Stimulated activated memory B cell treated with anti-CD40 and anti-IgM and Interleukin-4, amounts not matched to agents 10 μg/mL and 1 μg/mL and 100 μg/mL, for 72 hours (primary cell): ENCODE measurements around the gene KDELR1.
A peak's percentile ranks its signal among the peaks of the same experiment; 100 is the strongest.

Experiments used
- ATAC-seq: fragments of 150-1000 bp; cut with Tn5 transposase; 2 replicates; pipeline ENCODE4 v1.10.0; 2021
- H3K27ac Mint-ChIP-seq: one replicate; pipeline ENCODE4 v1.8.0; 2022; ENCODE audit warnings: mild to moderate bottlenecking, mixed read lengths
- H3K27me3 Mint-ChIP-seq: one replicate; pipeline ENCODE4 v1.8.0; 2022; ENCODE audit warnings: mixed read lengths
- H3K36me3 Mint-ChIP-seq: one replicate; pipeline ENCODE4 v1.8.0; 2022; ENCODE audit warnings: mixed read lengths
- H3K4me1 Mint-ChIP-seq: one replicate; pipeline ENCODE4 v1.8.0; 2022; ENCODE audit warnings: mixed read lengths
- H3K4me3 Mint-ChIP-seq: one replicate; pipeline ENCODE4 v1.8.0; 2022; ENCODE audit warnings: mild to moderate bottlenecking, moderate library complexity, mixed read lengths
- H3K9me3 Mint-ChIP-seq: one replicate; pipeline ENCODE4 v1.8.0; 2022; ENCODE audit warnings: mixed read lengths

The KDELR1 gene

GRCh38 chr19:48391100-48392005 is at the start of gene KDELR1:
Gene KDELR1 (minus strand): TSS chr19:48391551. CDS start chr19:48391358, 193 bp downstream.
- Mint-ChIP-seq H3K27me3 (peaks cover 36% of the 10 kb centered on the region), H3K4me3 (peak within 1 kb of the TSS; percentile 96), H3K27ac (peak within 1 kb of the TSS; percentile 96), H3K9me3 (no peaks in the 10 kb centered on the region), H3K4me1 (peaks cover 56% of the 10 kb centered on the region), H3K36me3 (peaks cover 14% of the 10 kb centered on the region)
- peak; percentile 86 for ATAC-seq

GRCh38 chr19:48436586-48436985 is 45.2 kb upstream of the KDELR1 start:
- Mint-ChIP-seq H3K9me3 (no peaks in the 10 kb centered on the region), H3K36me3 (no peaks in the 10 kb centered on the region), H3K4me3 (no peak overlapping the region), H3K4me1 (no peaks in the 10 kb centered on the region), H3K27ac (no peak overlapping the region), H3K27me3 (peaks cover 49% of the 10 kb centered on the region)
- no peak for ATAC-seq

GRCh38 chr19:48433337-48433736 is 42.0 kb upstream of the KDELR1 start:
- H3K4me1 Mint-ChIP-seq = no peaks in the 10 kb centered on the region
- H3K4me3 Mint-ChIP-seq = no peak overlapping the region
- H3K36me3 Mint-ChIP-seq = no peaks in the 10 kb centered on the region
- peaks cover 41% of the 10 kb centered on the region for H3K27me3 Mint-ChIP-seq
- H3K27ac Mint-ChIP-seq = no peak overlapping the region
- H3K9me3 Mint-ChIP-seq = no peaks in the 10 kb centered on the region
- ATAC-seq = no peak

GRCh38 chr19:48428670-48429069 is 37.3 kb upstream of the KDELR1 start:
- Mint-ChIP-seq H3K4me1 (peaks cover 10% of the 10 kb centered on the region), H3K27me3 (peaks cover 11% of the 10 kb centered on the region), H3K36me3 (no peaks in the 10 kb centered on the region), H3K4me3 (no peak overlapping the region), H3K9me3 (no peaks in the 10 kb centered on the region), H3K27ac (no peak overlapping the region)
- no peak for ATAC-seq

GRCh38 chr19:48424694-48425219 is 33.4 kb upstream of the KDELR1 start:
- Mint-ChIP-seq H3K4me1 (peaks cover 10% of the 10 kb centered on the region), H3K4me3 (peak overlapping the region; percentile 37), H3K36me3 (no peaks in the 10 kb centered on the region), H3K27ac (peak overlapping the region; percentile 44), H3K9me3 (no peaks in the 10 kb centered on the region), H3K27me3 (no peaks in the 10 kb centered on the region)
- ATAC-seq = peak; percentile 84

GRCh38 chr19:48421548-48421947 is 30.2 kb upstream of the KDELR1 start:
- no peak overlapping the region for H3K4me3 Mint-ChIP-seq
- no peak overlapping the region for H3K27ac Mint-ChIP-seq
- ATAC-seq = no peak
- H3K9me3 Mint-ChIP-seq = no peaks in the 10 kb centered on the region
- H3K36me3 Mint-ChIP-seq = no peaks in the 10 kb centered on the region
- H3K27me3 Mint-ChIP-seq = peaks cover 25% of the 10 kb centered on the region
- H3K4me1 Mint-ChIP-seq = peaks cover 25% of the 10 kb centered on the region

GRCh38 chr19:48419158-48419920 is 28.0 kb upstream of the KDELR1 start:
- peaks cover 22% of the 10 kb centered on the region for H3K4me1 Mint-ChIP-seq
- peak; percentile 91 for ATAC-seq

GRCh38 chr19:48418317-48419064 is 27.1 kb upstream of the KDELR1 start:
- ATAC-seq = no peak
- peaks cover 56% of the 10 kb centered on the region for H3K27me3 Mint-ChIP-seq

More at GRCh38 chr19:48419158-48419920, 28.0 kb upstream of the KDELR1 start:
- Mint-ChIP-seq H3K27ac (peak overlapping the region; percentile 81), H3K36me3 (no peaks in the 10 kb centered on the region), H3K27me3 (peaks cover 47% of the 10 kb centered on the region), H3K9me3 (no peaks in the 10 kb centered on the region), H3K4me3 (peak overlapping the region; percentile 79)

GRCh38 chr19:48417421-48417820 is 26.1 kb upstream of the KDELR1 start:
- Mint-ChIP-seq H3K27me3 (peaks cover 59% of the 10 kb centered on the region), H3K27ac (no peak overlapping the region), H3K36me3 (no peaks in the 10 kb centered on the region), H3K9me3 (no peaks in the 10 kb centered on the region), H3K4me3 (no peak overlapping the region), H3K4me1 (peaks cover 21% of the 10 kb centered on the region)
- ATAC-seq = no peak

More at GRCh38 chr19:48418317-48419064, 27.1 kb upstream of the KDELR1 start:
- Mint-ChIP-seq H3K9me3 (no peaks in the 10 kb centered on the region), H3K4me3 (peak overlapping the region; percentile 79), H3K36me3 (no peaks in the 10 kb centered on the region), H3K27ac (peak overlapping the region; percentile 81), H3K4me1 (peaks cover 21% of the 10 kb centered on the region)

- no peak for ATAC-seq
- Mint-ChIP-seq H3K27me3 (peaks cover 67% of the 10 kb centered on the region), H3K27ac (no peak overlapping the region), H3K4me3 (no peak overlapping the region), H3K36me3 (no peaks in the 10 kb centered on the region), H3K9me3 (no peaks in the 10 kb centered on the region), H3K4me1 (peaks cover 21% of the 10 kb centered on the region)
Measured at GRCh38 chr19:48415806-48416221, 24.5 kb upstream of the KDELR1 start.

- Mint-ChIP-seq H3K4me1 (peaks cover 21% of the 10 kb centered on the region), H3K27ac (no peak overlapping the region), H3K36me3 (no peaks in the 10 kb centered on the region), H3K4me3 (no peak overlapping the region), H3K27me3 (peaks cover 70% of the 10 kb centered on the region), H3K9me3 (no peaks in the 10 kb centered on the region)
- ATAC-seq = peak; percentile 60
Measured at GRCh38 chr19:48415395-48415794, 24.0 kb upstream of the KDELR1 start.

GRCh38 chr19:48413879-48414587 is 22.7 kb upstream of the KDELR1 start:
- peaks cover 77% of the 10 kb centered on the region for H3K27me3 Mint-ChIP-seq
- H3K9me3 Mint-ChIP-seq = no peaks in the 10 kb centered on the region
- H3K4me1 Mint-ChIP-seq = peaks cover 16% of the 10 kb centered on the region
- no peak for ATAC-seq
- H3K27ac Mint-ChIP-seq = peak overlapping the region; percentile 14
- no peak overlapping the region for H3K4me3 Mint-ChIP-seq
- no peaks in the 10 kb centered on the region for H3K36me3 Mint-ChIP-seq

GRCh38 chr19:48405850-48406249 is 14.5 kb upstream of the KDELR1 start:
- Mint-ChIP-seq H3K36me3 (no peaks in the 10 kb centered on the region), H3K9me3 (peaks cover 2% of the 10 kb centered on the region), H3K27ac (no peak overlapping the region), H3K4me1 (peaks cover 12% of the 10 kb centered on the region), H3K4me3 (no peak overlapping the region), H3K27me3 (peaks cover 50% of the 10 kb centered on the region)
- ATAC-seq = peak; percentile 49

- Mint-ChIP-seq H3K36me3 (no peaks in the 10 kb centered on the region), H3K4me3 (no peak overlapping the region), H3K27me3 (peaks cover 45% of the 10 kb centered on the region), H3K4me1 (peaks cover 12% of the 10 kb centered on the region), H3K27ac (no peak overlapping the region), H3K9me3 (peaks cover 2% of the 10 kb centered on the region)
- ATAC-seq = no peak
Measured at GRCh38 chr19:48405010-48405659, 13.8 kb upstream of the KDELR1 start.
